ENCODE measurements around the gene RPS2. TPM values are rescaled to one million over a fixed set of nuclear protein-coding genes. Genes with fewer than 3 reads are reported as not detected.
"Not testable (repeated sequence)": the region's sequence is repeated elsewhere in the genome, so short reads cannot be mapped to it uniquely, and the experiment has no call there.

Gene RPS2
- total RNA-seq, 1 experiment from 2014 or later: 2,672 TPM

GRCh38 chr16:1938910-1939309 lies 25.7 kb downstream of the RPS2 start:
- no peak for DNase-seq (ENCODE audit: low read depth, low spot score)
- in situ Hi-C loops (cut with HindIII; ENCODE audit: low pct_unique_long_range_greater_than_20kb, low sequenced_read_pairs): no loop called here

GRCh38 chr16:1938316-1938715 lies 26.3 kb downstream of the RPS2 start:
- in situ Hi-C loops (cut with HindIII; ENCODE audit: low pct_unique_long_range_greater_than_20kb, low sequenced_read_pairs): no loop called here
- no peak for DNase-seq (ENCODE audit: low read depth, low spot score)

GRCh38 chr16:1936945-1937479 lies 27.6 kb downstream of the RPS2 start:
- no peak for DNase-seq (ENCODE audit: low read depth, low spot score)
- in situ Hi-C loops (cut with HindIII; ENCODE audit: low pct_unique_long_range_greater_than_20kb, low sequenced_read_pairs): no loop called here

GRCh38 chr16:1933097-1933661 lies 31.4 kb downstream of the RPS2 start:
- no peak for DNase-seq (ENCODE audit: low read depth, low spot score)
- in situ Hi-C loops (cut with HindIII; ENCODE audit: low pct_unique_long_range_greater_than_20kb, low sequenced_read_pairs): no loop called here

- in situ Hi-C loops (cut with HindIII; ENCODE audit: low pct_unique_long_range_greater_than_20kb, low sequenced_read_pairs): no loop called here
- DNase-seq (ENCODE audit: low read depth, low spot score): peak; percentile 28
Observed at GRCh38 chr16:1932050-1933028, 32.3 kb downstream of the RPS2 start.

- in situ Hi-C loops (cut with HindIII; ENCODE audit: low pct_unique_long_range_greater_than_20kb, low sequenced_read_pairs): no loop called here
- no peak for DNase-seq (ENCODE audit: low read depth, low spot score)
Observed at GRCh38 chr16:1930338-1930720, 34.3 kb downstream of the RPS2 start.

- DNase-seq (ENCODE audit: low read depth, low spot score): peak; percentile 71
- in situ Hi-C loops (cut with HindIII; ENCODE audit: low pct_unique_long_range_greater_than_20kb, low sequenced_read_pairs): no loop called here
Observed at GRCh38 chr16:1929578-1930337, 34.9 kb downstream of the RPS2 start.

- in situ Hi-C loops (cut with HindIII; ENCODE audit: low pct_unique_long_range_greater_than_20kb, low sequenced_read_pairs): no loop called here
- peak; percentile 51 for DNase-seq (ENCODE audit: low read depth, low spot score)
Observed at GRCh38 chr16:1929105-1929504, 35.5 kb downstream of the RPS2 start.

GRCh38 chr16:1926271-1926670 lies 38.4 kb downstream of the RPS2 start:
- no peak for DNase-seq (ENCODE audit: low read depth, low spot score)
- in situ Hi-C loops (cut with HindIII; ENCODE audit: low pct_unique_long_range_greater_than_20kb, low sequenced_read_pairs): no loop called here

GRCh38 chr16:1924095-1924494 lies 40.5 kb downstream of the RPS2 start:
- in situ Hi-C loops (cut with HindIII; ENCODE audit: low pct_unique_long_range_greater_than_20kb, low sequenced_read_pairs): no loop called here
- DNase-seq (ENCODE audit: low read depth, low spot score): no peak

GRCh38 chr16:1923299-1924034 lies 41.2 kb downstream of the RPS2 start:
- in situ Hi-C loops (cut with HindIII; ENCODE audit: low pct_unique_long_range_greater_than_20kb, low sequenced_read_pairs): no loop called here
- DNase-seq (ENCODE audit: low read depth, low spot score): no peak

- in situ Hi-C loops (cut with HindIII; ENCODE audit: low pct_unique_long_range_greater_than_20kb, low sequenced_read_pairs): no loop called here
- DNase-seq (ENCODE audit: low read depth, low spot score): no peak
Observed at GRCh38 chr16:1922357-1922756, 42.3 kb downstream of the RPS2 start.

GRCh38 chr16:1920727-1921171 lies 43.9 kb downstream of the RPS2 start:
- DNase-seq (ENCODE audit: low read depth, low spot score): peak; percentile 28
- in situ Hi-C loops (cut with HindIII; ENCODE audit: low pct_unique_long_range_greater_than_20kb, low sequenced_read_pairs): no loop called here

GRCh38 chr16:1920122-1920521 lies 44.5 kb downstream of the RPS2 start:
- in situ Hi-C loops (cut with HindIII; ENCODE audit: low pct_unique_long_range_greater_than_20kb, low sequenced_read_pairs); DNase-seq (ENCODE audit: low read depth, low spot score): not testable (repeated sequence)

- in situ Hi-C loops (cut with HindIII; ENCODE audit: low pct_unique_long_range_greater_than_20kb, low sequenced_read_pairs): no loop called here
- DNase-seq (ENCODE audit: low read depth, low spot score): no peak
Observed at GRCh38 chr16:1919327-1919998, 45.2 kb downstream of the RPS2 start.

- no peak for DNase-seq (ENCODE audit: low read depth, low spot score)
- in situ Hi-C loops (cut with HindIII; ENCODE audit: low pct_unique_long_range_greater_than_20kb, low sequenced_read_pairs): no loop called here
Observed at GRCh38 chr16:1918351-1919326, 46.0 kb downstream of the RPS2 start, which contains the start of gene HS3ST6. TSS of gene HS3ST6 (minus strand) at chr16:1918415. CDS start at chr16:1918323, 92 bp downstream.

All from SK-MEL-5 (cell line).